ENCODE data around the gene ZBED2.

- no peak for TF ChIP-seq POLR2A (IDR thresholded peaks at IDR 0.05)
- no peak for TF ChIP-seq CTCF (IDR thresholded peaks at IDR 0.05)
Measured at GRCh38 chr3:111601810-111602209, 6.7 kb upstream of the ZBED2 start.

Data from body of pancreas (tissue), 4 donors.